Effector memory CD4-positive, alpha-beta T cell (primary cell): Measurements from ENCODE around the gene TECR.
A peak's percentile ranks its signal among the peaks of the same experiment; 100 is the strongest.
"Not testable (repeated sequence)": the region's sequence is repeated elsewhere in the genome, so short reads cannot be mapped to it uniquely, and the experiment has no call there.

Source experiments
- DNase-seq, 3 donors: peaks; one replicate each; pipeline ENCODE4 v3.0.0-alpha.2; 2020
- H3K27ac ChIP-seq: 2 replicates; pipeline ENCODE4 v1.7.0; 2013; ENCODE audit warnings: mild to moderate bottlenecking, low read length, moderate library complexity; ENCODE audit not compliant: insufficient read depth, poor library complexity, severe bottlenecking
- H3K27me3 ChIP-seq: replicated peaks from 2 replicates; pipeline ENCODE4 v1.7.0; 2013; ENCODE audit warnings: mild to moderate bottlenecking, low read length; ENCODE audit not compliant: insufficient read depth, control insufficient read depth, poor library complexity, severe bottlenecking
- H3K36me3 ChIP-seq: 2 replicates; pipeline ENCODE4 v1.7.0; 2013; ENCODE audit warnings: mild to moderate bottlenecking, low read length, moderate library complexity; ENCODE audit not compliant: control insufficient read depth, insufficient read depth
- H3K4me1 ChIP-seq: 2 replicates; pipeline ENCODE4 v1.7.0; 2013; ENCODE audit warnings: low read length, mild to moderate bottlenecking; ENCODE audit not compliant: control insufficient read depth, insufficient read depth, poor library complexity, severe bottlenecking
- H3K4me3 ChIP-seq: 2 replicates; pipeline ENCODE4 v1.7.0; 2013; ENCODE audit warnings: low read length, low read depth, mild to moderate bottlenecking; ENCODE audit not compliant: insufficient read depth, poor library complexity, severe bottlenecking
- H3K9me3 ChIP-seq: 2 replicates; pipeline ENCODE4 v1.7.0; 2013; ENCODE audit warnings: mild to moderate bottlenecking, low read length, moderate library complexity; ENCODE audit not compliant: control insufficient read depth

Gene TECR

GRCh38 chr19:14561249-14561648, 31.9 kb downstream of the TECR start:
- H3K4me1 ChIP-seq: peaks cover 6% of the 10 kb centered on the region
- peaks cover 39% of the 10 kb centered on the region for H3K36me3 ChIP-seq
- H3K27me3 ChIP-seq: no peaks in the 10 kb centered on the region
- no peaks in the 10 kb centered on the region for H3K9me3 ChIP-seq
- H3K4me3 ChIP-seq: no peak overlapping the region
- DNase-seq: no peak
- H3K27ac ChIP-seq: no peak overlapping the region

GRCh38 chr19:14561847-14562351, 32.5 kb downstream of the TECR start:
- H3K27me3 ChIP-seq: no peaks in the 10 kb centered on the region
- no peak overlapping the region for H3K27ac ChIP-seq
- DNase-seq: no peak
- H3K4me1 ChIP-seq: peaks cover under 1% of the 10 kb centered on the region
- H3K4me3 ChIP-seq: no peak overlapping the region
- H3K36me3 ChIP-seq: peaks cover 40% of the 10 kb centered on the region
- no peaks in the 10 kb centered on the region for H3K9me3 ChIP-seq

- no peaks in the 10 kb centered on the region for H3K9me3 ChIP-seq
- no peaks in the 10 kb centered on the region for H3K27me3 ChIP-seq
- no peak overlapping the region for H3K27ac ChIP-seq
- no peak overlapping the region for H3K4me3 ChIP-seq
- H3K36me3 ChIP-seq: peaks cover 40% of the 10 kb centered on the region
- no peak for DNase-seq
- no peaks in the 10 kb centered on the region for H3K4me1 ChIP-seq
Observed at GRCh38 chr19:14562660-14563589, 33.5 kb downstream of the TECR start.

GRCh38 chr19:14563590-14563926, 34.2 kb downstream of the TECR start:
- Histone ChIP-seq H3K4me1 (no peaks in the 10 kb centered on the region), H3K27ac (no peak overlapping the region), H3K9me3 (no peaks in the 10 kb centered on the region), H3K36me3 (peaks cover 40% of the 10 kb centered on the region), H3K4me3 (no peak overlapping the region), H3K27me3 (no peaks in the 10 kb centered on the region)
- DNase-seq: no peak

- Histone ChIP-seq H3K27ac (no peak overlapping the region), H3K36me3 (peaks cover 40% of the 10 kb centered on the region), H3K9me3 (no peaks in the 10 kb centered on the region), H3K4me3 (no peak overlapping the region), H3K27me3 (no peaks in the 10 kb centered on the region), H3K4me1 (no peaks in the 10 kb centered on the region)
- peak; percentile 19 to 50 (median 41) for DNase-seq
Observed at GRCh38 chr19:14563989-14564651, 34.7 kb downstream of the TECR start.

GRCh38 chr19:14564652-14565297, 35.4 kb downstream of the TECR start:
- H3K27ac ChIP-seq, DNase-seq, H3K4me3 ChIP-seq, H3K9me3 ChIP-seq, H3K27me3 ChIP-seq, H3K4me1 ChIP-seq: not testable (repeated sequence)
- peaks cover 40% of the 10 kb centered on the region for H3K36me3 ChIP-seq

GRCh38 chr19:14565298-14565679, 35.9 kb downstream of the TECR start:
- no peak overlapping the region for H3K27ac ChIP-seq
- no peak for DNase-seq
- peaks cover 40% of the 10 kb centered on the region for H3K36me3 ChIP-seq
- no peaks in the 10 kb centered on the region for H3K9me3 ChIP-seq
- H3K27me3 ChIP-seq: no peaks in the 10 kb centered on the region
- H3K4me1 ChIP-seq: no peaks in the 10 kb centered on the region
- H3K4me3 ChIP-seq: no peak overlapping the region

GRCh38 chr19:14565765-14566711, 36.6 kb downstream of the TECR start:
- Histone ChIP-seq H3K27me3 (no peaks in the 10 kb centered on the region), H3K9me3 (no peaks in the 10 kb centered on the region), H3K36me3 (peaks cover 40% of the 10 kb centered on the region), H3K4me1 (peaks cover 3% of the 10 kb centered on the region), H3K27ac (no peak overlapping the region), H3K4me3 (no peak overlapping the region)
- DNase-seq: no peak

- H3K36me3 ChIP-seq: peaks cover 40% of the 10 kb centered on the region
- no peak for DNase-seq
- H3K27me3 ChIP-seq: no peaks in the 10 kb centered on the region
- H3K9me3 ChIP-seq: no peaks in the 10 kb centered on the region
- peaks cover 9% of the 10 kb centered on the region for H3K4me1 ChIP-seq
- no peak overlapping the region for H3K4me3 ChIP-seq
- no peak overlapping the region for H3K27ac ChIP-seq
Observed at GRCh38 chr19:14566712-14567077, 37.3 kb downstream of the TECR start.
